ENCODE measurements around the gene PDS5A.

The PDS5A gene

GRCh38 chr4:39987485-39987884 lies 9.8 kb upstream of the PDS5A start:
- no peaks in the 10 kb centered on the region for H3K9me3 ChIP-seq (ENCODE audit: severe bottlenecking)
- H3K4me3 ChIP-seq (ENCODE audit: severe bottlenecking): no peak overlapping the region
- ATAC-seq (ENCODE audit: low read depth): no peak
- H3K4me1 ChIP-seq (ENCODE audit: insufficient read depth, poor library complexity, severe bottlenecking): no peaks in the 10 kb centered on the region
- DNase-seq (ENCODE audit: low spot score): no peak
- no peaks in the 10 kb centered on the region for H3K27me3 ChIP-seq (ENCODE audit: insufficient read depth, poor library complexity, severe bottlenecking)
- H3K27ac ChIP-seq (ENCODE audit: poor library complexity, severe bottlenecking): no peak overlapping the region
- TF ChIP-seq CTCF (IDR thresholded peaks at IDR 0.05; ENCODE audit: poor library complexity, severe bottlenecking): no peak
- H3K36me3 ChIP-seq (ENCODE audit: low read depth): no peaks in the 10 kb centered on the region

GRCh38 chr4:39978904-39979303 lies 1.2 kb upstream of the PDS5A start:
- Histone ChIP-seq H3K9me3 (ENCODE audit: severe bottlenecking) (no peaks in the 10 kb centered on the region), H3K36me3 (ENCODE audit: low read depth) (peaks cover 24% of the 10 kb centered on the region), H3K27me3 (ENCODE audit: insufficient read depth, poor library complexity, severe bottlenecking) (no peaks in the 10 kb centered on the region), H3K4me1 (ENCODE audit: insufficient read depth, poor library complexity, severe bottlenecking) (peaks cover 10% of the 10 kb centered on the region), H3K27ac (ENCODE audit: poor library complexity, severe bottlenecking) (no peak overlapping the region), H3K4me3 (ENCODE audit: severe bottlenecking) (no peak overlapping the region)
- no peak for TF ChIP-seq CTCF (IDR thresholded peaks at IDR 0.05; ENCODE audit: poor library complexity, severe bottlenecking)
- no peak for ATAC-seq (ENCODE audit: low read depth)
- no peak for DNase-seq (ENCODE audit: low spot score)

GRCh38 chr4:39978378-39978775 lies 666 bp upstream of the PDS5A start:
- TF ChIP-seq CTCF (IDR thresholded peaks at IDR 0.05; ENCODE audit: poor library complexity, severe bottlenecking): no peak
- peaks cover 10% of the 10 kb centered on the region for H3K4me1 ChIP-seq (ENCODE audit: insufficient read depth, poor library complexity, severe bottlenecking)
- no peaks in the 10 kb centered on the region for H3K9me3 ChIP-seq (ENCODE audit: severe bottlenecking)
- ATAC-seq (ENCODE audit: low read depth) (no peak), DNase-seq (ENCODE audit: low spot score) (no peak)
- no peaks in the 10 kb centered on the region for H3K27me3 ChIP-seq (ENCODE audit: insufficient read depth, poor library complexity, severe bottlenecking)
- peaks cover 30% of the 10 kb centered on the region for H3K36me3 ChIP-seq (ENCODE audit: low read depth)
- peak overlapping the region; percentile 81 for H3K27ac ChIP-seq (ENCODE audit: poor library complexity, severe bottlenecking)
- H3K4me3 ChIP-seq (ENCODE audit: severe bottlenecking): peak overlapping the region; percentile 96

GRCh38 chr4:39976945-39977488 lies 694 bp downstream of the PDS5A start:
- no peak for DNase-seq (ENCODE audit: low spot score)
- peaks cover 42% of the 10 kb centered on the region for H3K36me3 ChIP-seq (ENCODE audit: low read depth)
- ATAC-seq (ENCODE audit: low read depth): peak; percentile 17
- peaks cover 10% of the 10 kb centered on the region for H3K4me1 ChIP-seq (ENCODE audit: insufficient read depth, poor library complexity, severe bottlenecking)
- H3K4me3 ChIP-seq (ENCODE audit: severe bottlenecking): peak overlapping the region; percentile 96
- no peaks in the 10 kb centered on the region for H3K9me3 ChIP-seq (ENCODE audit: severe bottlenecking)
- H3K27ac ChIP-seq (ENCODE audit: poor library complexity, severe bottlenecking): peak overlapping the region; percentile 81
- no peaks in the 10 kb centered on the region for H3K27me3 ChIP-seq (ENCODE audit: insufficient read depth, poor library complexity, severe bottlenecking)
- TF ChIP-seq CTCF (IDR thresholded peaks at IDR 0.05; ENCODE audit: poor library complexity, severe bottlenecking): no peak

GRCh38 chr4:39976141-39976944 lies 1.4 kb downstream of the PDS5A start:
- Histone ChIP-seq H3K4me3 (ENCODE audit: severe bottlenecking) (peak overlapping the region; percentile 96), H3K36me3 (ENCODE audit: low read depth) (peaks cover 49% of the 10 kb centered on the region), H3K9me3 (ENCODE audit: severe bottlenecking) (no peaks in the 10 kb centered on the region), H3K27me3 (ENCODE audit: insufficient read depth, poor library complexity, severe bottlenecking) (no peaks in the 10 kb centered on the region), H3K4me1 (ENCODE audit: insufficient read depth, poor library complexity, severe bottlenecking) (peaks cover 10% of the 10 kb centered on the region), H3K27ac (ENCODE audit: poor library complexity, severe bottlenecking) (peak overlapping the region; percentile 81)
- DNase-seq (ENCODE audit: low spot score) (peak; percentile 58), ATAC-seq (ENCODE audit: low read depth) (peak; percentile 67)
- peak; percentile 94 for TF ChIP-seq CTCF (IDR thresholded peaks at IDR 0.05; ENCODE audit: poor library complexity, severe bottlenecking)
